Measurements from ENCODE around the gene PTPRU. TPM values are rescaled to one million over a fixed set of nuclear protein-coding genes. Genes with fewer than 3 reads are reported as not detected.
A peak's percentile ranks its signal among the peaks of the same experiment; 100 is the strongest.
"Not testable (repeated sequence)": the region's sequence is repeated elsewhere in the genome, so short reads cannot be mapped to it uniquely, and the experiment has no call there.

The PTPRU gene
- total and polyA plus RNA-seq, 5 experiments from 2014 or later: 0.54 TPM; not detected in 4

DNA sequence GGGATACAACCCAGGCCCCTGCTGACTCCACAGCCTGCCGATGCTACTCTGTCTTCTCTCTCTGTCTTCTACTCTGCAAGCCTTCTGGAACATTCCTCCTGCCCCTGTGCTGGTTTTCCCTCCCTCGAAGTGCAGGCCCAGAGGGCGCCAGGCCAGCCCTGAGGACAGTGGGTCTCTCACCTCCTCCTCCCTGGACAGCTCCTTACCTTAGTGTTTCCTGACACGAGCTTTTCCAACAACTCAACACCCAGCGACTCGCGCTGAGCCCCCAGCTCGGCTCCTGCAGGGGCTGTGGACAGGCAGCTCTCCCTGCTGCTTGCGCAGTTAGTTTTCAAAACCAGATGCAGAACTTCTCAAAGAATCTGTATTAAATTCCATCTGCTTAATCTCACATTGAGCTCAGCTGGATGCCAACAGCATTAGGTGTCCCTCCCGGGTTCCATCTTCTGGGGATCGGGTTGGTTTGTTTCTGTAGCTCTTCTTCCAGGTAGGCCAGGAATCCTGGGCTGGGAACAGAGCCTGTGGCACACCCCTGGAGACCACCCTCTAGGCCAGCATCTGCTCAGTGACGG, 54.2 kb downstream of the PTPRU start:
- ATAC-seq: no peak
- Mint-ChIP-seq H3K4me3 (peak overlapping the region in 1 of 10 donors; percentile 34), H3K27me3 (peaks cover 0 to 3% (median 0%) of the 10 kb centered on the region in 5 donors), H3K36me3 (no peaks in the 10 kb centered on the region), H3K9me3 (no peaks in the 10 kb centered on the region), H3K27ac (peak overlapping the region in 1 of 10 donors; percentile 68), H3K4me1 (no peaks in the 10 kb centered on the region)
- POLR2A ChIA-PET: no interaction called here
- DNase-seq: no peak

- Mint-ChIP-seq H3K4me1 (no peaks in the 10 kb centered on the region), H3K36me3 (no peaks in the 10 kb centered on the region), H3K4me3 (no peak overlapping the region), H3K9me3 (no peaks in the 10 kb centered on the region), H3K27me3 (peaks cover 0 to 3% (median 0%) of the 10 kb centered on the region in 5 donors), H3K27ac (peak overlapping the region in 1 of 10 donors; percentile 59)
- ATAC-seq (no peak), DNase-seq (no peak)
- POLR2A ChIA-PET: no interaction called here
These were observed 55.4 kb downstream of the PTPRU start for GRCh38 chr1:29291756-29292155.

DNA sequence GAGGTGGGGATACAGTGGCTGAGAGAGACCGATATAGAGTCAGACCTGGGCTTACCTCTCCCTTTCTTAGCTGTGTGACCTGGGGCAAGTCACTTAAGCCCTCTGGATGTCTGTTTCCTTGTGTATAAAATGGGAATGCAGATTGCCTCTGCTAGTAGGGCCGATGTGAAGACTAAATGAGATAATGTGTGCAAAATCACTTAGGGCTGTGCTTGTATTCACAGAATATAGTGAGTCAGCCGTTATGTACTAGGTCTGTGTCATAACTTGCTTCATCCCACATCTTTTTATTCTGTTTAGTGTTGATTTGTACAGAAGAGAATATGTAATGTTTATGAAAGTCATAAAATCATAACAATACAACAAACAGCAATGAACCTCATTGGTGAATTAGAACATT, 56.0 kb downstream of the PTPRU start:
- Mint-ChIP-seq H3K36me3 (no peaks in the 10 kb centered on the region), H3K4me1 (no peaks in the 10 kb centered on the region), H3K9me3 (no peaks in the 10 kb centered on the region), H3K27me3 (peaks cover under 1 to 5% (median 3%) of the 10 kb centered on the region in 5 donors), H3K27ac (no peak overlapping the region), H3K4me3 (no peak overlapping the region)
- ATAC-seq: no peak
- no peak for DNase-seq
- POLR2A ChIA-PET: interaction anchor here (0.7 kb wide), 1 partner anchor 41 kb away, joined by 7 read pairs; no protein-coding TSS in a partner anchor

DNA sequence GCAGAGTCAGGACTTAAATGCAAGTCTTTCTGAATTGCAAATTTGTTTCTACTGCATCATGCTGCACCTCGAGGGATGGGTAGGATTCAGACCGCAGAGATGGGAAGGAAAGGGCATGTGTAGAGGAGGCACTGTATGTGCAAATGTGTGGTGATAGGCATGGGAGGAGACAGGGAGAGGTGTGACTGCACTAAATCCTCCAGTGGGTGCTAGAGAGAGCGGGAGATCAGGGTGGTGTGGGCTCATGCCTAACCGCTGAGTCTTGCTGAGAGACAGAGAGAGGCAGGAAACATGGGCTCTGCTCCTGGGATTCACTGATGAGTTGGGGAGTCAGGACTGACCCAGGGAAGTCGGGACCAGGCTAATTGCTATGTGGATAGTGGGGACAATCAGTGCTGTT, 61.1 kb downstream of the PTPRU start:
- Mint-ChIP-seq H3K27me3 (peaks cover 10 to 24% (median 19%) of the 10 kb centered on the region in 5 donors), H3K36me3 (no peaks in the 10 kb centered on the region), H3K9me3 (peaks cover 0 to 3% (median 0%) of the 10 kb centered on the region in 9 donors), H3K27ac (peak overlapping the region in 1 of 10 donors; percentile 63), H3K4me3 (no peak overlapping the region), H3K4me1 (no peaks in the 10 kb centered on the region)
- POLR2A ChIA-PET: no interaction called here
- ATAC-seq (no peak), DNase-seq (no peak)

DNA sequence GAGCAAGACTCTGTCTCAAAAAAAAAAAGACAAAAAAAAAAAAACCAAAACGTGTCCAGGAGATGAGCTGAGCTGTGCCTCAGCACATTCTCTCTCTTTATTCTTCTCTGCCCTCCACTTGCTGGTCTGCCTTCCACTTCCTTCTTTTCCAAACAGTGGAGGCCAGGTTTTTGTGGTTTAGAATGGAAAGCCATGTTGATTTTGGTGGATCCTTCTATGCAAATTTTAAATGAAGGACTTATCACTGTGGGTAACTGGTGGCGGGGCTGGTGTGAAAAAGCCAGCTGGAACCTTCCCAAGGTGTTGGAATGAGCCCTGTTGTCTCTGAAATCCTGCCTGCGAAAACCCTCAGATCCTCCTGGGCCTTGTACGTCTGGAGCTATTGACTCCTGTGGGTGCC, 61.9 kb downstream of the PTPRU start:
- no peak for ATAC-seq
- POLR2A ChIA-PET: no interaction called here

DNA sequence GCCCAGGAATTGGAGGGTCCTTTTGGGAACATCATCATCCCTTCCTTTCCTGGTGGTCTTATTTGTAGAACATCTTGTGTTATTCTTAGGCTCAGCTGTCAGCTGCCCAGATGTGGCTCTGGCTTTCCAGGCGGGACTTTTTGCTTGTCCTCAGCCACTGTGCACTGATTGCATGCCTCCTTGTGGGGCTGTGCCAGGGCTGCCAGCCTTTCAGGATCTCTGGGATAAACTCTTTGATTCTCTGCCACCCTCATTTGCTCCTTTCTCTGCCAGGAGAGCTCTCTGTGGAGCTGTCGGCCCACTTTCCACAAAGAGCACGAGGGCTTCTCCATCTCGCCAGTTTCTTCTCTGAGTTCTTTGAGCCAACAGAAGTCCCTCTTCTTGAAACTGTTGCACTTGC, 63.1 kb downstream of the PTPRU start:
- Mint-ChIP-seq H3K4me3 (no peak overlapping the region), H3K27ac (no peak overlapping the region), H3K4me1 (no peaks in the 10 kb centered on the region), H3K9me3 (peaks cover 0 to 3% (median 0%) of the 10 kb centered on the region in 9 donors), H3K27me3 (peaks cover 10 to 24% (median 22%) of the 10 kb centered on the region in 5 donors), H3K36me3 (no peaks in the 10 kb centered on the region)
- no peak for DNase-seq
- POLR2A ChIA-PET: no interaction called here
- no peak for ATAC-seq

More for the DNA sequence above, 61.9 kb downstream of the PTPRU start:
- H3K27me3 Mint-ChIP-seq: peaks cover 10 to 24% (median 19%) of the 10 kb centered on the region in 5 donors
- H3K9me3 Mint-ChIP-seq: peaks cover 0 to 3% (median 0%) of the 10 kb centered on the region in 9 donors
- no peaks in the 10 kb centered on the region for H3K36me3 Mint-ChIP-seq
- no peak for DNase-seq
- H3K4me3 Mint-ChIP-seq: no peak overlapping the region
- H3K27ac Mint-ChIP-seq: no peak overlapping the region
- no peaks in the 10 kb centered on the region for H3K4me1 Mint-ChIP-seq

DNA sequence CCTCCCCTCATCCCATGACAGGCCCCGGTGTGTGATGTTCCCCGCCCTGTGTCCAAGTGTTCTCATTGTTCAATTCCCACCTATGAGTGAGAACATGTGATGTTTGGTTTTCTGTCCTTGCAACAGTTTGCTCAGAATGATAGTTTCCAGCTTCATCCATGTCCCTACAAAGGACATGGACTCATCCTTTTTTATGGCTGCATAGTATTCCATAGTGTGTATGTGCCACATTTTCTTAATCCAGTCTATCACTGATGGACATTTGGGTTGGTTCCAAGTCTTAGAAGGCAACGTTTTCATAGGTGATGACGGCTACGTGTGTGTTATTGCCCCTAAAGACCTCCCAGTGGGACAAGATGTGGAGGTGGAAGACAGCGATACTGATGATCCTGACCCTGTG, 65.4 kb downstream of the PTPRU start:
- H3K27ac Mint-ChIP-seq, POLR2A ChIA-PET, H3K4me1 Mint-ChIP-seq, H3K9me3 Mint-ChIP-seq, H3K4me3 Mint-ChIP-seq, ATAC-seq, H3K36me3 Mint-ChIP-seq, DNase-seq: not testable (repeated sequence)
- peaks cover 6 to 24% (median 22%) of the 10 kb centered on the region in 5 donors for H3K27me3 Mint-ChIP-seq

GRCh38 chr1:29303201-29304024, 67.1 kb downstream of the PTPRU start:
- Mint-ChIP-seq H3K27ac (peak overlapping the region in 2 of 10 donors; percentile 21 to 35), H3K27me3 (peaks cover 0 to 14% (median 8%) of the 10 kb centered on the region in 5 donors), H3K4me1 (no peaks in the 10 kb centered on the region), H3K4me3 (no peak overlapping the region), H3K36me3 (no peaks in the 10 kb centered on the region), H3K9me3 (peaks cover 0 to 3% (median 0%) of the 10 kb centered on the region in 9 donors)
- DNase-seq (no peak), ATAC-seq (no peak)
- POLR2A ChIA-PET: no interaction called here

GRCh38 chr1:29304025-29304684, 67.8 kb downstream of the PTPRU start:
- Mint-ChIP-seq H3K4me3 (no peak overlapping the region), H3K9me3 (peaks cover 0 to 3% (median 0%) of the 10 kb centered on the region in 9 donors), H3K4me1 (no peaks in the 10 kb centered on the region), H3K36me3 (no peaks in the 10 kb centered on the region), H3K27ac (no peak overlapping the region), H3K27me3 (peaks cover 0 to 13% (median 8%) of the 10 kb centered on the region in 5 donors)
- DNase-seq (no peak), ATAC-seq (no peak)
- POLR2A ChIA-PET: no interaction called here

- POLR2A ChIA-PET: no interaction called here
- ATAC-seq: no peak
- Mint-ChIP-seq H3K4me3 (no peak overlapping the region), H3K9me3 (peaks cover 0 to 3% (median 0%) of the 10 kb centered on the region in 9 donors), H3K36me3 (no peaks in the 10 kb centered on the region), H3K27me3 (peaks cover 0 to 11% (median 4%) of the 10 kb centered on the region in 5 donors), H3K27ac (no peak overlapping the region), H3K4me1 (no peaks in the 10 kb centered on the region)
- DNase-seq: no peak
These were observed 69.6 kb downstream of the PTPRU start for GRCh38 chr1:29305943-29306342.

- POLR2A ChIA-PET: no interaction called here
- Mint-ChIP-seq H3K4me1 (no peaks in the 10 kb centered on the region), H3K27me3 (peaks cover 0 to 12% (median 4%) of the 10 kb centered on the region in 5 donors), H3K9me3 (peaks cover 0 to 3% (median 0%) of the 10 kb centered on the region in 9 donors), H3K36me3 (no peaks in the 10 kb centered on the region), H3K27ac (no peak overlapping the region), H3K4me3 (no peak overlapping the region)
- no peak for DNase-seq
- ATAC-seq: no peak
These were observed 70.3 kb downstream of the PTPRU start for GRCh38 chr1:29306471-29307140.

DNA sequence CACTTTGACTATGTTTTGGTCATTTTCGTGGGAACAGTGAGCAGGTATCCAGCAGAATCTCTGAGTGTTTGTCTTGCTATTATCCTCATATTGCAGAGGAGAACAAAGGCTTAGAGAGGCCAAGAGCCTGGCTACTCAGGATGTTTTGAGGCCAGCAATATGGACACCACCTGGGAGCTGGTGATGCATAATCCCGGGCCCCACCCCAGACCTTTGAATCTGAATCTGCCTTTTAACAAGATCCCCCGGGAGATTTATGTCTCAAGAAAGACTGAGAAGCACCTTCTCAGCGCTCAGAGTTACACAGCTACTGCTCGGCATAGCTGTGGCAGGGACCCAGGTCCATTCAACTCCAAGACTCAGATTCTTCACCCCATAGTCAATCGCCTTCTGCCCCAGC, 72.8 kb downstream of the PTPRU start:
- Mint-ChIP-seq H3K4me1 (no peaks in the 10 kb centered on the region), H3K9me3 (no peaks in the 10 kb centered on the region), H3K36me3 (no peaks in the 10 kb centered on the region), H3K4me3 (no peak overlapping the region), H3K27ac (no peak overlapping the region), H3K27me3 (peaks cover 0 to 7% (median 0%) of the 10 kb centered on the region in 5 donors)
- POLR2A ChIA-PET: no interaction called here
- DNase-seq: no peak
- ATAC-seq: no peak

All from naive thymus-derived CD8-positive, alpha-beta T cell (primary cell).